Loucy (cell line): ENCODE measurements around the gene MYOF.

ENCODE experiments used
- EZH2phosphoT487 ChIP-seq: fragments of 200-600 bp; IDR thresholded peaks from 2 replicates; pipeline ENCODE4 v1.6.1; 2018; ENCODE audit warnings: antibody characterized with exemption, mild to moderate bottlenecking, moderate library complexity, borderline replicate concordance
- TF ChIP-seq, protein P1 (sequence below): fragments of 200-600 bp; sonication (generic); conservative IDR thresholded peaks from 2 replicates; pipeline ENCODE4 v1.5.1; 2014; ENCODE audit warnings: mild to moderate bottlenecking, antibody characterized with exemption, low read length

DNA sequence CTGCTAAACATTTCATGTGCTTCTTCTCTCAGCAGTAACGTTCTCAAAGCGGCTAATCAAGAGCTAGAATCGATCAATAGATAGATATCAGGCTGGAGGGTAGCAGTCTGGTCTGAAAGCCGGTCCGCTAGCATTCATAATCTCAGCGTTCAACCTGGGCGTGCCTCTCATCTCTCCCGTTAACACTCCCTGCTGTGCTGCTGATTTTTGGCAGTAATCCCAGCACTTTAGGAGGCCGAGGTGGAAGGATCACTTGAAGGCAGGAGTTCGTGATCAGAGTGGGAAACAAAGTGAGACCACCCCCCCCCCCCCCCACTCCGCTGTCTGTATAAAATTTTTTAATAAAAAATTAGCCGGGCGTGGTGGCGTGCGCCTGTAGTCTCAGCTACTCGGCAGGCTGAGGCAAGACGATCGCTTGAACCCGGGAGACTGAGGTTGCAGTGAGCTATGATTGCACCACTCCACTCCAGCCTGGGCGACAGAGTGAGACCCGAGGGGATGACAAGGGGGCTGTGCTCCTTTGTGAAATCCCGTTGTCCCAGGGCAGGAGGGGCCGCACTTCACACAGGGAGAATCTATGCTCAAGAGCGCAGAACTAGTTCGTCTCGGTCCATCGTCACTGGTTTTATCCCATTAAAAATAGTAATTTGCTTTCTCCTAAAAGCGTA lies 13.7 kb upstream of the MYOF start:
- TF ChIP-seq, protein P1, sequence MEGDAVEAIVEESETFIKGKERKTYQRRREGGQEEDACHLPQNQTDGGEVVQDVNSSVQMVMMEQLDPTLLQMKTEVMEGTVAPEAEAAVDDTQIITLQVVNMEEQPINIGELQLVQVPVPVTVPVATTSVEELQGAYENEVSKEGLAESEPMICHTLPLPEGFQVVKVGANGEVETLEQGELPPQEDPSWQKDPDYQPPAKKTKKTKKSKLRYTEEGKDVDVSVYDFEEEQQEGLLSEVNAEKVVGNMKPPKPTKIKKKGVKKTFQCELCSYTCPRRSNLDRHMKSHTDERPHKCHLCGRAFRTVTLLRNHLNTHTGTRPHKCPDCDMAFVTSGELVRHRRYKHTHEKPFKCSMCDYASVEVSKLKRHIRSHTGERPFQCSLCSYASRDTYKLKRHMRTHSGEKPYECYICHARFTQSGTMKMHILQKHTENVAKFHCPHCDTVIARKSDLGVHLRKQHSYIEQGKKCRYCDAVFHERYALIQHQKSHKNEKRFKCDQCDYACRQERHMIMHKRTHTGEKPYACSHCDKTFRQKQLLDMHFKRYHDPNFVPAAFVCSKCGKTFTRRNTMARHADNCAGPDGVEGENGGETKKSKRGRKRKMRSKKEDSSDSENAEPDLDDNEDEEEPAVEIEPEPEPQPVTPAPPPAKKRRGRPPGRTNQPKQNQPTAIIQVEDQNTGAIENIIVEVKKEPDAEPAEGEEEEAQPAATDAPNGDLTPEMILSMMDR = no peak
- no peak for TF ChIP-seq EZH2phosphoT487
